SK-N-SH treated with all-trans-retinoic acid at 6 μM for 48 hours (cell line): ENCODE results near the gene DDX54.

Source experiments
- ATAC-seq: fragments of 200-7000 bp; cut with Tn5 transposase; 3 replicates; pipeline ENCODE4 v1.9.1; 2020; ENCODE audit warnings: mild to moderate bottlenecking, moderate library complexity
- ARNTL ChIP-seq: fragments of 450-650 bp; formaldehyde crosslinking; IDR thresholded peaks from 2 replicates; pipeline ENCODE4 v1.5.0; 2020; ENCODE audit warnings: low read depth, mild to moderate bottlenecking, moderate library complexity, borderline replicate concordance
- BACH2 ChIP-seq: fragments of 250-450 bp; sonication (Bioruptor Pico); IDR thresholded peaks from 2 replicates; pipeline ENCODE4 v1.9.0; 2021; ENCODE audit warnings: mild to moderate bottlenecking, borderline replicate concordance
- CSDC2 ChIP-seq: fragments of 250-450 bp; sonication (Bioruptor Pico); IDR thresholded peaks from 2 replicates; pipeline ENCODE4 v1.5.0; 2020; ENCODE audit warnings: mild to moderate bottlenecking, moderate library complexity
- ESRRG ChIP-seq: fragments of 250-450 bp; sonication (Bioruptor Pico); IDR thresholded peaks from 2 replicates; pipeline ENCODE4 v1.6.1; 2021; ENCODE audit warnings: mild to moderate bottlenecking
- GLIS3 ChIP-seq: fragments of 250-450 bp; sonication (Bioruptor Pico); IDR thresholded peaks from 2 replicates; pipeline ENCODE4 v1.5.0; 2020; ENCODE audit warnings: mild to moderate bottlenecking, moderate library complexity
- ISL1 ChIP-seq: fragments of 250-450 bp; sonication (Bioruptor Pico); IDR thresholded peaks from 2 replicates; pipeline ENCODE4 v2.1.2; 2022; ENCODE audit warnings: mild to moderate bottlenecking, moderate library complexity
- OSR1 ChIP-seq: fragments of 250-450 bp; sonication (Bioruptor Pico); IDR thresholded peaks from 2 replicates; pipeline ENCODE4 v1.8.0; 2022; ENCODE audit warnings: moderate library complexity, mild to moderate bottlenecking, inconsistent platforms
- PPARA ChIP-seq: fragments of 250-450 bp; sonication (Bioruptor Pico); IDR thresholded peaks from 2 replicates; pipeline ENCODE4 v1.5.0; 2020; ENCODE audit warnings: mild to moderate bottlenecking, borderline replicate concordance
- RARB ChIP-seq: fragments of 250-450 bp; sonication (Bioruptor Pico); IDR thresholded peaks from 2 replicates; pipeline ENCODE4 v1.8.0; 2021; ENCODE audit warnings: mild to moderate bottlenecking, moderate library complexity
- TCF4 ChIP-seq: fragments of 250-450 bp; sonication (Bioruptor Pico); IDR thresholded peaks from 2 replicates; pipeline ENCODE4 v1.8.0; 2021; ENCODE audit warnings: mild to moderate bottlenecking, moderate library complexity, borderline replicate concordance
- ZC3H10 ChIP-seq: fragments of 250-450 bp; sonication (Bioruptor Pico); IDR thresholded peaks from 2 replicates; pipeline ENCODE4 v1.5.1; 2021; ENCODE audit warnings: mild to moderate bottlenecking, moderate library complexity
- ZFP3 ChIP-seq: fragments of 250-450 bp; sonication (Bioruptor Pico); IDR thresholded peaks from 2 replicates; pipeline ENCODE4 v1.5.0; 2020; ENCODE audit warnings: mild to moderate bottlenecking, moderate library complexity
- ZFP30 ChIP-seq: fragments of 450-650 bp; formaldehyde crosslinking; IDR thresholded peaks from 2 replicates; pipeline ENCODE4 v1.5.0; 2022; ENCODE audit warnings: mild to moderate bottlenecking, moderate library complexity
- ZNF565 ChIP-seq: fragments of 450-650 bp; formaldehyde crosslinking; conservative IDR thresholded peaks from 2 replicates; pipeline ENCODE4 v1.5.0; 2020; ENCODE audit warnings: low read depth, mild to moderate bottlenecking, moderate library complexity
- ZNF70 ChIP-seq: fragments of 450-650 bp; formaldehyde crosslinking; IDR thresholded peaks from 2 replicates; pipeline ENCODE4 v1.5.0; 2020; ENCODE audit warnings: mild to moderate bottlenecking, moderate library complexity
- ZNF8 ChIP-seq: fragments of 450-650 bp; formaldehyde crosslinking; IDR thresholded peaks from 2 replicates; pipeline ENCODE4 v1.5.0; 2020; ENCODE audit warnings: mild to moderate bottlenecking, moderate library complexity
- TF ChIP-seq, protein P1 (sequence below): fragments of 250-450 bp; sonication (Bioruptor Pico); IDR thresholded peaks from 2 replicates; pipeline ENCODE4 v1.5.0; 2020; ENCODE audit warnings: mild to moderate bottlenecking, moderate library complexity
- TF ChIP-seq, protein P2 (sequence below): fragments of 250-450 bp; sonication (Bioruptor Pico); IDR thresholded peaks from 2 replicates; pipeline ENCODE4 v1.5.1; 2020; ENCODE audit warnings: low read depth, mild to moderate bottlenecking, moderate library complexity
- TF ChIP-seq, protein P3 (sequence below): fragments of 250-450 bp; sonication (Bioruptor Pico); IDR thresholded peaks from 2 replicates; pipeline ENCODE4 v1.8.0; 2020; ENCODE audit warnings: mild to moderate bottlenecking, moderate library complexity, borderline replicate concordance
- TF ChIP-seq, protein P4 (sequence below): fragments of 250-450 bp; sonication (Bioruptor Pico); IDR thresholded peaks from 2 replicates; pipeline ENCODE4 v1.8.0; 2021; ENCODE audit warnings: low read depth, mild to moderate bottlenecking, moderate library complexity, borderline replicate concordance

Gene DDX54

DNA sequence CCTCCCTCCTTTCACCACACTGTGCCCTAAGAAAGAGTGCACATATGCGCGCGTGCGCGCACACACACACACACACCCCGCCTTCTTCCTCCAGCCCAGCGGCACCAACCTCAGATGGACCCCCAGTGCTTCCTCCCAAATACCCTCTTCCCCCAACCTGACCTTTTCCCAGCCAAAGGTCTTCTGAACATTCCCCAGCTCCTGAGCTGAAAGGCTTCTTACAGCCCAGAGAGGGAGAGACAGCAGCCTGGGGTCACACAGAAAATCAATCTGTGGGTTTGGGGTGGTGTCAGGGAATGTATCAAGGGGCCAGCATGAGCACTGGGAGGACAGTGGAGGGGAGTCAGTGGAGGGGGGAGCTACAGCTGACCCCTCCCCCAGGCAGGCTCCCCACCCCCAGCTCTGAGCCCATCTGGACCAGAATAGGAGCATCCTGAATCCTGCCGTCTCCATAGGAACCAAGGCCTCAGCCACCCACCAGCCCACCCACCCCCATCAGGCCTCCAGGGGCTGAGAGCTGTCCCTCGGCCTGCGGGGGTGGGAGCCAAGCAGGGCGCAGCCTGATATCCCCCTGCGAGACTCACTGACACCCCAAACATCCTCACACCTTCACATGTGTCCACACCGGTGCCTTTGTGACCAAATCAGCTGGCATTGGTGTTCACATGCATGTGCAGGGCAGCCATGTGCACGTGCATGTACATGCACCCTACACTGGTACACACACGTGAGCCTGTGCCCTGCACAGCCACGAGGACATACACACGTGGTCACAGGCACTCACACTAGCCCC is 55.4 kb downstream of the DDX54 start:
- TF ChIP-seq ZNF565 (CRISPR knock-in tag) (no peak), ZNF8 (CRISPR knock-in tag) (no peak), TCF4 (CRISPR knock-in tag) (no peak), ARNTL (CRISPR knock-in tag) (no peak), ESRRG (CRISPR knock-in tag) (no peak), PPARA (no peak), ZC3H10 (CRISPR knock-in tag) (no peak)
- TF ChIP-seq, protein P1, sequence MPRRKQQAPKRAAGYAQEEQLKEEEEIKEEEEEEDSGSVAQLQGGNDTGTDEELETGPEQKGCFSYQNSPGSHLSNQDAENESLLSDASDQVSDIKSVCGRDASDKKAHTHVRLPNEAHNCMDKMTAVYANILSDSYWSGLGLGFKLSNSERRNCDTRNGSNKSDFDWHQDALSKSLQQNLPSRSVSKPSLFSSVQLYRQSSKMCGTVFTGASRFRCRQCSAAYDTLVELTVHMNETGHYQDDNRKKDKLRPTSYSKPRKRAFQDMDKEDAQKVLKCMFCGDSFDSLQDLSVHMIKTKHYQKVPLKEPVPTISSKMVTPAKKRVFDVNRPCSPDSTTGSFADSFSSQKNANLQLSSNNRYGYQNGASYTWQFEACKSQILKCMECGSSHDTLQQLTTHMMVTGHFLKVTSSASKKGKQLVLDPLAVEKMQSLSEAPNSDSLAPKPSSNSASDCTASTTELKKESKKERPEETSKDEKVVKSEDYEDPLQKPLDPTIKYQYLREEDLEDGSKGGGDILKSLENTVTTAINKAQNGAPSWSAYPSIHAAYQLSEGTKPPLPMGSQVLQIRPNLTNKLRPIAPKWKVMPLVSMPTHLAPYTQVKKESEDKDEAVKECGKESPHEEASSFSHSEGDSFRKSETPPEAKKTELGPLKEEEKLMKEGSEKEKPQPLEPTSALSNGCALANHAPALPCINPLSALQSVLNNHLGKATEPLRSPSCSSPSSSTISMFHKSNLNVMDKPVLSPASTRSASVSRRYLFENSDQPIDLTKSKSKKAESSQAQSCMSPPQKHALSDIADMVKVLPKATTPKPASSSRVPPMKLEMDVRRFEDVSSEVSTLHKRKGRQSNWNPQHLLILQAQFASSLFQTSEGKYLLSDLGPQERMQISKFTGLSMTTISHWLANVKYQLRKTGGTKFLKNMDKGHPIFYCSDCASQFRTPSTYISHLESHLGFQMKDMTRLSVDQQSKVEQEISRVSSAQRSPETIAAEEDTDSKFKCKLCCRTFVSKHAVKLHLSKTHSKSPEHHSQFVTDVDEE (CRISPR knock-in tag): no peak
- TF ChIP-seq, protein P2, sequence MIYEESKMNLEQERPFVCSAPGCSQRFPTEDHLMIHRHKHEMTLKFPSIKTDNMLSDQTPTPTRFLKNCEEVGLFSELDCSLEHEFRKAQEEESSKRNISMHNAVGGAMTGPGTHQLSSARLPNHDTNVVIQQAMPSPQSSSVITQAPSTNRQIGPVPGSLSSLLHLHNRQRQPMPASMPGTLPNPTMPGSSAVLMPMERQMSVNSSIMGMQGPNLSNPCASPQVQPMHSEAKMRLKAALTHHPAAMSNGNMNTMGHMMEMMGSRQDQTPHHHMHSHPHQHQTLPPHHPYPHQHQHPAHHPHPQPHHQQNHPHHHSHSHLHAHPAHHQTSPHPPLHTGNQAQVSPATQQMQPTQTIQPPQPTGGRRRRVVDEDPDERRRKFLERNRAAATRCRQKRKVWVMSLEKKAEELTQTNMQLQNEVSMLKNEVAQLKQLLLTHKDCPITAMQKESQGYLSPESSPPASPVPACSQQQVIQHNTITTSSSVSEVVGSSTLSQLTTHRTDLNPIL: no peak
- TF ChIP-seq, all 23 proteins: peak for 0

DNA sequence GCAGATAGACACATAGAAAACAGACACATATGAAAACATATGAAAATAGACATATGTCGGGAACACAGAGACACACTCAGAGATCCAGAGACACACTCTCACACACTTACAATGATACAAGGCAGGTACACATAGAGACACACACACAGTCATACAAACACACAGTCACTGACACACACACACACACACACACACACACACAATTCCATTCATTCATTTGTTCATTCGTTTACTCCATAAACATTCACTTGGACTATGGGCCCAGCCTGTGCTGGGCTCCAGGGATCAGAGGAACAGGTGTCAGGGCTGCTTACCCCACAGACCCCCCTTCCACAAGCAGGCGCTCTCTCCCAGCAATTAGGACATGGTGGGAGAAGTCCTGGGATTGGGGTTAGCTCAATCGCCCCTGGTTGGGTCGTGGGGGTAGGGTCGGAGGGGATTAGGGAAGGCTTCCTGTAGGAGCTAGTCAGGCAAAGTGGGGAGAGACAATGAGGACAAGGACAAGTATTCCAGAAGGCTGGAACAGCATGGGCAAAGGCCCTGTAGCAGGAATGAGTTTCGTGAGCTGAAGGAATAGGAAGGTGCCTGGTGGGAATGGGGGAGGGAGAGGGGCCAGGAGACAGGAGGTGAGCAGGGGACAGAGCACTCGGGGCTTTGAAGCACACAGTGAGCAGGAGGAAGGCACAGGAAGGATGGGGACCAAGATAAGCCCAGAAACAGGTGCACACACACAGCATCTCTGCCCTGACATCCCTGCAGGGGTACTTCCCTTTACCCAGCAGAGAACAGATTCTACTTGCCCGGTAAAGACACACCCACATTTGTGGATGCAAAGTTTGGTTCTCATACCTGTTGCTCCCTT is 56.2 kb downstream of the DDX54 start:
- ATAC-seq: no peak
- no peak for TF ChIP-seq TCF4 (CRISPR knock-in tag)
- no peak for TF ChIP-seq ISL1 (CRISPR knock-in tag)
- no peak for TF ChIP-seq BACH2 (CRISPR knock-in tag)
- TF ChIP-seq ZFP3 (CRISPR knock-in tag): no peak
- TF ChIP-seq RARB (CRISPR knock-in tag): no peak
- no peak for TF ChIP-seq OSR1 (CRISPR knock-in tag)
- TF ChIP-seq ZNF8 (CRISPR knock-in tag): no peak
- TF ChIP-seq, protein P3, sequence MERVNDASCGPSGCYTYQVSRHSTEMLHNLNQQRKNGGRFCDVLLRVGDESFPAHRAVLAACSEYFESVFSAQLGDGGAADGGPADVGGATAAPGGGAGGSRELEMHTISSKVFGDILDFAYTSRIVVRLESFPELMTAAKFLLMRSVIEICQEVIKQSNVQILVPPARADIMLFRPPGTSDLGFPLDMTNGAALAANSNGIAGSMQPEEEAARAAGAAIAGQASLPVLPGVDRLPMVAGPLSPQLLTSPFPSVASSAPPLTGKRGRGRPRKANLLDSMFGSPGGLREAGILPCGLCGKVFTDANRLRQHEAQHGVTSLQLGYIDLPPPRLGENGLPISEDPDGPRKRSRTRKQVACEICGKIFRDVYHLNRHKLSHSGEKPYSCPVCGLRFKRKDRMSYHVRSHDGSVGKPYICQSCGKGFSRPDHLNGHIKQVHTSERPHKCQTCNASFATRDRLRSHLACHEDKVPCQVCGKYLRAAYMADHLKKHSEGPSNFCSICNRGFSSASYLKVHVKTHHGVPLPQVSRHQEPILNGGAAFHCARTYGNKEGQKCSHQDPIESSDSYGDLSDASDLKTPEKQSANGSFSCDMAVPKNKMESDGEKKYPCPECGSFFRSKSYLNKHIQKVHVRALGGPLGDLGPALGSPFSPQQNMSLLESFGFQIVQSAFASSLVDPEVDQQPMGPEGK: no peak
- TF ChIP-seq, all 23 proteins: peak for 0

More for the DNA sequence above, 55.4 kb downstream of the DDX54 start:
- no peak for ATAC-seq

DNA sequence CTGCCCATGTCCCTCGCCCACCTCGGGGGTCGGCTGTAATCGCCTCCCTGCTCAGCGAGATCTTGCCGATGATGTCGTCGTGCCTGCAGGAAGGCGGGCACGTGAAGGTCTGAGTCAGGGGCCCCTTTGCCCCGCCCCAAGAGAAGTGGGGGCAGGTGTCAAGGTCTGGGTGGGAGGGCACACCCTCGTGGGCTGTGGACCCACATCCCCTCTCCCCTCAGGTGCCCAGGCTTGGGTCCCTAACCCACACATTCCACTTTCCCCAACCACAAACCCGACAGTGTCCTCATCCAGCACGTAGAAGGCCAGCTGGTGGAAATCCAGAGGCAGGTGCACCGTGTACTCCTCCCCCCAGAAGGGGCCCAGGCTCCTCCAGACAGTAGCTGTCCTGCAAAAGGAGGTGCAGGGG is 57.5 kb downstream of the DDX54 start:
- TF ChIP-seq, protein P4, sequence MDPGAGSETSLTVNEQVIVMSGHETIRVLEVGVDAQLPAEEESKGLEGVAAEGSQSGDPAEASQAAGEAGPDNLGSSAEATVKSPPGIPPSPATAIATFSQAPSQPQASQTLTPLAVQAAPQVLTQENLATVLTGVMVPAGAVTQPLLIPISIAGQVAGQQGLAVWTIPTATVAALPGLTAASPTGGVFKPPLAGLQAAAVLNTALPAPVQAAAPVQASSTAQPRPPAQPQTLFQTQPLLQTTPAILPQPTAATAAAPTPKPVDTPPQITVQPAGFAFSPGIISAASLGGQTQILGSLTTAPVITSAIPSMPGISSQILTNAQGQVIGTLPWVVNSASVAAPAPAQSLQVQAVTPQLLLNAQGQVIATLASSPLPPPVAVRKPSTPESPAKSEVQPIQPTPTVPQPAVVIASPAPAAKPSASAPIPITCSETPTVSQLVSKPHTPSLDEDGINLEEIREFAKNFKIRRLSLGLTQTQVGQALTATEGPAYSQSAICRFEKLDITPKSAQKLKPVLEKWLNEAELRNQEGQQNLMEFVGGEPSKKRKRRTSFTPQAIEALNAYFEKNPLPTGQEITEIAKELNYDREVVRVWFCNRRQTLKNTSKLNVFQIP (CRISPR knock-in tag): no peak
- no peak for TF ChIP-seq CSDC2 (CRISPR knock-in tag)
- no peak for TF ChIP-seq TCF4 (CRISPR knock-in tag)
- no peak for TF ChIP-seq GLIS3
- no peak for TF ChIP-seq ISL1 (CRISPR knock-in tag)
- TF ChIP-seq, protein P1 (CRISPR knock-in tag): no peak
- no peak for TF ChIP-seq ZFP30 (CRISPR knock-in tag)
- TF ChIP-seq ZFP3 (CRISPR knock-in tag): no peak
- TF ChIP-seq ZNF70: no peak
- TF ChIP-seq, protein P3: no peak
- no peak for TF ChIP-seq ZNF565 (CRISPR knock-in tag)
- TF ChIP-seq, protein P2: no peak
- no peak for ATAC-seq
